Body of pancreas (tissue), 4 donors: ENCODE results near the gene PDK4.
"Not testable (repeated sequence)": the region's sequence is repeated elsewhere in the genome, so short reads cannot be mapped to it uniquely, and the experiment has no call there.

Experiments
- CTCF ChIP-seq, 7 experiments: fragments of 450-650 bp in 4 of 7; fragments of 200-600 bp in 3 of 7; sonication (generic) in 3 of 7; IDR thresholded peaks; one replicate each; pipeline ENCODE4 v1.5.1; 2016 to 2019; ENCODE audit warnings: antibody characterized with exemption in 7 of 7
- POLR2A ChIP-seq, 3 donors: fragments of 450-650 bp; IDR thresholded peaks; one replicate each; pipeline ENCODE4 v1.6.1; 2016; ENCODE audit warnings: antibody characterized with exemption in 3 of 3, mild to moderate bottlenecking in 2 of 3

- not testable (repeated sequence) for TF ChIP-seq CTCF, POLR2A (IDR thresholded peaks at IDR 0.05)
Observed at GRCh38 chr7:95604397-95604796, 8.1 kb upstream of the PDK4 start.
